HTERT RPE-1 (cell line): ENCODE data around the gene VIL1.

ENCODE experiments used
- in situ Hi-C: fragments of 300-500 bp; cut with MboI; formaldehyde crosslinking; loops from 4 replicates; pipeline ENCODE4 v1.14.3; 2020; ENCODE audit warnings: low sequenced_read_pairs

VIL1 gene

GRCh38 chr2:218435003-218435982 lies 16.4 kb downstream of the VIL1 start:
- in situ Hi-C loops, result no loop called here

DNA sequence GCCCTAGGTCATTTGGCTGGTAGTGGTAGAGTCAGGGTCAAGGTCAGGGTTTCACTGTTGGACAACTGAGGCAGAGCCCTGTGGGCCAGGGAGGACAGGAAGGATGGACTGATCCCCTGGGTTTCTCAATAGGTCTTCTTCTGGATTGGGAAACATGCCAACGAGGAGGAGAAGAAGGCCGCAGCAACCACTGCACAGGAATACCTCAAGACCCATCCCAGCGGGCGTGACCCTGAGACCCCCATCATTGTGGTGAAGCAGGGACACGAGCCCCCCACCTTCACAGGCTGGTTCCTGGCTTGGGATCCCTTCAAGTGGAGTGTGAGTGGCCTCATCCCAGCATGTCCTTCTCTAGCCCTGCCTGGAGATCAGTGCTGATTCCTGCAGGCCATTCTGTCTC lies 18.1 kb downstream of the VIL1 start:
- in situ Hi-C loops, result no loop called here

DNA sequence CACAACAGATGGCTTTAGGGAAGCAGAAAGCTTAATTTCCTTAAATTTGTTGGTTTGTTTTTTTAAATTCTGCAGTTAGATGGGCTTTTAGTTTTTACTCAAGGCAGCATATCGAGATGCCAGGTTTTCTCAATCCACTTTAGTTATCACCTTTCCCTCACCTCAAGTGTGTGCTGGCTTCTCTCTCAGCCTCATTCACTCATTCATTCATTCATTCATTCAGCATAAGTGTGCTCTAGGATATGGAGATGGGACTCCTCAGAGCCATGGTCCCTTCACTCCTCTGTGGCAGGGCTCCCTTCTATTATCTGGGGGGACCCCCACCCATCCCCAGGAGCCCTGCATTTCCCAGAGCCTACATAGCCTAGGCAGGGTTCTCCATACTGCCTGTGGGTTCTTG lies 19.0 kb downstream of the VIL1 start:
- in situ Hi-C loops, result no loop called here

DNA sequence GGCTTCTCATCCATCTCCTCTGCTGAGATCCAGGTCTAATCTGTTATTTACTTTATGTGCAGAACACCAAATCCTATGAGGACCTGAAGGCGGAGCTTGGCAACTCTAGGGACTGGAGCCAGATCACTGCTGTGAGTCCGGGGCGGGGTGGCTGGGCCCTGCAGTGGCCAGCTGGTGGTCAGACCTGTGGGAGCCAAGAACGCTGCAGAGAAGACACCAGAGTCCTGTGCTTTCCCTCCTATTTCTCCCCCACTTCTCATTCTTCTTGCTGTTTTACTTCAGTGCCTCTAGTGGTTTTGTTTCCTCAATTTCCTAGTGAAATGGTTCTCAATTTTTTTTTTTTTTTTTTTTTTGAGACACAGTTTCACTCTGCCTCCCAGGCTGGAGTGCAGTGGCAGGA lies 19.7 kb downstream of the VIL1 start:
- in situ Hi-C loops, result no loop called here

GRCh38 chr2:218444692-218445357 lies 25.9 kb downstream of the VIL1 start:
- in situ Hi-C loops, result no loop called here

- in situ Hi-C loops, result no loop called here
These were observed 26.7 kb downstream of the VIL1 start for GRCh38 chr2:218445602-218446001.

DNA sequence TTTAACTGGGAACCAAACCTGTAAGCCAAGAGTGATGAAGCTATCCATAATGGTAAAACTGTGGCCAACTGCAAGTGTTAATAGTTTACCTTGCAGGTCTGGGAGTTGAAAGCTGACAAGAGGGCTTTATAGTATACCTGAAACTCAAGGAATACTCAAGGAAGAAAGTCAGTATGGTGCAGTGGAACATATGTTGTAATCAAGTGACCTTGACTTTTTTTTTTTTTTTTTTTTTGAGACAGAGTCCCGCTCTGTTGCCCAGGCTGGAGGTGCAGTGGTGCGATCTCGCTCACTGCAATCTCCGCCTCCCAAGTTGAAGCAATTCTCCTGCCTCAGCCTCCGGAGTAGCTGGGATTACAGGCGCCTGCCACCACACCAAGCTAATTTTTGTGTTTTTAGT lies 27.6 kb downstream of the VIL1 start:
- in situ Hi-C loops, result no loop called here

DNA sequence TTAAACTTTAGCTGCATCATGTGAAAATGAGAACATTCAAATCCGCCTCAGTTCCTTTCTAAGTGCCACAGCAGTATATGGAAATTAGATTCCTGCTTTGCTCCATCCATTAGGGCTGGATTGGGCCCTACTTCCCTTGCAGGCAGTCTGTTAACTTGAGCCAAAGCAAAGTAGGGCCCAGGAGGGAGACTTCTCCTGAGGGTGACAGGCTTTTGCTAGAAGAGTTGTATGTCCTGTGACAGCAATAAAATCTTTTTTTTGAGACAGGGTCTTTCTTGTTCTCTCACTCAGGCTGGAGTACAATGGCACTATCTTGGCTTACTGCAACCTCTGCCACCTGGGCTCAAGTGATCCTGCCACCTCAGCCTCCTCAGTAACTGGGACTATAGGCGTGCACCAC lies 28.1 kb downstream of the VIL1 start:
- in situ Hi-C loops, result no loop called here

DNA sequence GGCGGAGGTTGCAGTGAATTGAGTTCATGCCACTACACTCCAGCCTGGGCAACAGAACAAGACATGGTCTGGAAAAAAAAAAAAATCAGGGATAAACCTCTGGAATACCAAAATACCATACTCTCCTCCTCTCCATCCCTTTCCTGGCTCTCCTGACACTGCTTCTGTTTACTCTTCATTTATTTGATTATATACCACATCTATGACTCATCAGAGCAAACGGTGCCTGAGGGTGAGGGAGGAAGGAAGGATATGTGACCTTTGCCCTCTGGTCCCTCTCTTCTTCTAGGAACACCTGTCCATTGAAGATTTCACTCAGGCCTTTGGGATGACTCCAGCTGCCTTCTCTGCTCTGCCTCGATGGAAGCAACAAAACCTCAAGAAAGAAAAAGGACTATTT lies 30.0 kb downstream of the VIL1 start:
- in situ Hi-C loops, result no loop called here

DNA sequence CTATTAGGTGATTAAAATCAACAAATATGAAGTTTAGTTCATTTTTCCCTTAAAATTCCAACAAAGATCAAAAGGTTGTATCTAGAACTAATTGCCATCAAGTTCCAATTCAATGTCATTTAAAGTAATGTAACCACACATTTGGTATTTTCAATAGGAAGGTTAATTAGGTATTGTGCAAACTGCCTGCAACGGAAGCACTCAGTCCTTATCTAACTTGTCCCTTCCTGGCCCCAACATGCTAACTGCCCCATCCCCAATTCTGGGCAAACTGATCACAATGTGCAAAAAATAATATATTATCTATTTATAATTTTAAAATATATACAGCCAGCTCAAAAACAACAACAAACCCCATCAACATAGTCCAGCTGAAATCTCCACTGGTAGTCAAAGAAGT lies 33.2 kb downstream of the VIL1 start:
- in situ Hi-C loops, result no loop called here

- in situ Hi-C loops, result no loop called here
These were observed 37.9 kb downstream of the VIL1 start for GRCh38 chr2:218456849-218457248.

GRCh38 chr2:218458598-218458997 lies 39.7 kb downstream of the VIL1 start:
- in situ Hi-C loops, result no loop called here

DNA sequence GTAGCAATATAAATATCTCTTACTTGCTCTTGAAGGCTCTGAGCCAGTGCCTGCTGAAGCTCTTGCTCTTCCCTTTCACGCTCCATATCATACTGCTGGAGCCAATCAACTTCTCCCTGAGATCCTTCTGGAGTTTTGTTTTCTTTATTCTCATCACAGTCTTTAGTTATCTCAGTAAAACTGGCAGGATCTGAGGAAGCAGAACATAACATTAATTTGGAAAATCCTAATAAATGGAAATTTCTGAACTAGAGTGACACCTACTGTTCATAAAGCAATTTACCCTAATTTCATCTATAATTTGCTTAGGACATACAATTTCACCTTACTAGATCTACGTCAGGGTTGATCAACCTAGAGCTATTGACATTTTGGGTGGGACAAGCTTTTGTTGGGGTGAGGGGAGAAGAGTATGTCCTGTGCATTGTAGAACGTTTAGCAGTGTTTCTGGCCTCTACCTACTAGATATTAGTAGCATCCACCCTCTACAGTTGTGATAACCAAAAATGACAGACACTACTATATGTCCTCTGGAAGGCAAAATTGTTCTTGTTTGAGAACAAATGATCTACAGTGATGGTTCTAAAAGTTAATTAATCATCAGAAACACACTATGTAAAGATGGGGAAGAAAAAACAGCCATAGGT lies 47.2 kb downstream of the VIL1 start:
- in situ Hi-C loops, result no loop called here

- in situ Hi-C loops, result no loop called here
These were observed 51.5 kb downstream of the VIL1 start for GRCh38 chr2:218470448-218470847.

DNA sequence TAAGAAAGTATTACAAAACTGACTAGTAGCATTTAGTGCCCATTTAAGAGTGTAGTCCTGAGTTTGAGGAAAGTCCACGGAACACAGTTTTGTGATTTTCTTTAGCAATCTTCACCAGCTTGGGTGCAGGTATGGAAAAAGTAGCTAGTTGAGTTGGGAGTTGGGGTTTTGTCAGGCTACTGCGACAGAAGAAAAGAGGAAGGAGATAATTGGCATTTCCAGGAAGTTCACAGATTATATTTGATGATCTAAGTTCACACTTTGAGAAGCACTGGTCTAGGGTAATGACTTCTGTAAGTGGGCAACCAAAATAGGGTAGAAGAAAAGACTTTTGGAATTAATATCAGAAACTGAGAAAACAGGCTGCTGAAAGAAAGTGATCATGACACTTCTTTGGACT lies 52.1 kb downstream of the VIL1 start:
- in situ Hi-C loops, result no loop called here

DNA sequence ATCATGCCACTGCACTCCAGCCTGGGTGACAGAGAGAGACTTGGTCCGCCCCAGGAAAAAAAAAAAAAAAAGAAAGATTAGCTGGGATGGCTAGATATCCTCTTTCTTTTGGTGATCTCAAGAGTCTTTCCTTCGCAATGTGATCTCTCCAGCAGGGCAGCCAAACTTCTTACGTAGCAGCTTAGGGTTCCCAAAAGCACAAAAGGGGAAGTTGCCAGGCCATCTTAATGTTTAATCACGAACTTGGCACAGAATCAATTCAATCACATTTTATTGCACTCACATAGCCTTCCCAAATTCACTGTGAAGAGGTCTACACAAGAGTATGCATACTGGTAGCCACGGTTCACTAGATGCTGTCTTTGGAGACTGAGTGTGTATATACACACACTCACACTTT lies 53.1 kb downstream of the VIL1 start:
- in situ Hi-C loops, result no loop called here

DNA sequence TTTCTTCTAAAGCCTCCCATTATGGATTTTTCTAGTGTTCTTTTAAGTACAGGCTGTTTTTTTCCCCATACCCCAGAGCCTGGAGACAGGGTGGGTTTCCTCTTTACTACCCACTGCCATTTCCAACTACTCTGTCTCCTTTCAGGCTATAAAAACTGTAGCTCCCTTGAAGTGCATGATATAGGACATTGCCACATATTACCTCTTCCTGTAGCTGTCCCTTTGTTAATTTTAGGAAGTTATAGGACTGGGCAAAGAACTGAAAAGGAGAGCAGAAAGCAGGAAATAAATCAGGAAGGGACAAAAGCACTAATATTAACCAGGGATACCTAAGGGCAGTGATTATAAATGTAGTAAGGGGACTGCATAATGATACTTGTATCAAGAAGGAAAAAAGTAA lies 54.1 kb downstream of the VIL1 start:
- in situ Hi-C loops, result no loop called here

DNA sequence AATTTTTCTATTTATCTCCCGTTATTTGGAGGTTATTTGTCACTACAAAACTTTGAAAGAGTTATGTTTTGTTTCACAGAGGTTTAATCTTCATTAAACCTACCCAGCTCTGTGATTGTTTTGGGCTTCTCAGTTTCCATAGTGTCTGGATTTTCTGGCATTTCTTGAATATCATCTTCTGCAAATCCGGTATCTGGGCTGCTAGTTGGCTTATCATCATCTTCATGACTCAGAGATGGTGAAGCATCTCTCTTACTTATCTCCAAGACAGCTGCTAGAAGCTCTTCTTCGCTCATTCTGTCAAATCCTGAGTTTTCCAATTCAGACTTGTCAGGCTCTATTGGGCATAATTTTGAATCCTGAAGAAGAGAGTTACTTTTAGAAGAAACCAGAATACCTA lies 55.6 kb downstream of the VIL1 start:
- in situ Hi-C loops, result no loop called here

DNA sequence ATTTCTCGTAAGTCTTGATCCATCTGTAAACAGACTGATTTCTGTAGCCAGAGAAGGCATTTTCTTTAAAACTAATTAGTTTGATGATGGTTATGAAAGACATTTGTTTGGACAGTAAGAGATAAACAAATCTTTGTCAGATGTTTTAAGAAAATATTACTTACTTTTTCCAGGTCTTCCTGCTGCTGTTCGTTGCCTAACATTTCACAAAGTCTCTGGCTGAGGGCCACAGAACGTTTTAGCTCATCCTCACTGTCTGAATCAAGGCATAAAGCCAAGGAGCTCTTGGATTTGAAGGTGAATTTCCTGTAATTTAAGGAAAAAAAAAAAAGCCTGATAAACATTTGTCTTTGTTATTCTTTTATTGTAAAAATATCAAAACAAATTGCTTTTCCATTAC lies 57.8 kb downstream of the VIL1 start:
- in situ Hi-C loops, result no loop called here

GRCh38 chr2:218477247-218477646 lies 58.3 kb downstream of the VIL1 start:
- in situ Hi-C loops, result no loop called here

DNA sequence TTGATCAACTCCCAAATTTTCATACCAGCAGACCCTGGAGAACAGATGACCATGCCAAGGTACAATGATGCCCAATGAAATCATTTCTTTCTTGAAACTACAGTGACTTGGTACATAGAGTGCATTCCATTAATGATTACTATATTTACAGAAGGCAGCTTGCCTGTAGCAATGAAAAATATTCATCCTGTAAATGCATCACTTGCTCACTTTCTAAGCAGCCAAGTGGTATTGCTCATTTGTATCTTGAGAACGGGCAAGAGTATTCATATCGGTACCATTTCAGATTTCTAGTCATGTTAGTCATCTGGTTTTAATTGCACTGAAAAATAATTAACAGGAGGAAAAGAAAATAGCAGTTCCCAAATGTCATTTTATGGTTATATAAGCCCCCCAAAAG lies 59.6 kb downstream of the VIL1 start:
- in situ Hi-C loops, result no loop called here

DNA sequence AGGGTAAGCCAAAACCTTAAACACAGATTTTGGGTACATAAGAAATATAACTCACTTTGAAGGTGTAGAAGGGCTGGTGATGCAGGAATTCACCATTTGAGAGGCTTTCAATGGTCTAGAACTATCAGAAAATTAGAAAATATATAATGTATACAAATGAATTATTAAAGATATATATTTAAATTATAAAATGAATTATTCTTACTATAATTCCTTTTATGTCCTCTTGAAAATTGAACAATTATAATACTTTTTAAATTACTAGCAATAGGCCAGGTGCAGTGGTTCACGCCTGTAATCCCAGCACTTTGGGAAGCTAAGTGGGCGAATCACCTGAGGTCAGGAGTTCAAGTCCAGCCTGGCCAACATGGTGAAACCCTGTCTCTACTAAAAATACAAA lies 60.7 kb downstream of the VIL1 start:
- in situ Hi-C loops, result no loop called here
